Epithelial cell of proximal tubule (primary cell): ENCODE measurements around the gene SMIM12. TPM values are rescaled to one million over a fixed set of nuclear protein-coding genes. Genes with fewer than 3 reads are reported as not detected.
A peak's percentile ranks its signal among the peaks of the same experiment; 100 is the strongest.

Source experiments
- DNase-seq: peaks from one replicate; pipeline ENCODE4 v3.0.0-alpha.2; 2011; ENCODE audit warnings: low read depth
- H3K4me3 ChIP-seq: 2 replicates; pipeline ENCODE4 v1.5.1; 2011; ENCODE audit warnings: low read depth, mild to moderate bottlenecking, low read length
- total RNA-seq: library from RNA; depleted of rRNA; stranded (reverse); fragments of >200 nt; gene quantifications from 2 replicates; pipeline ENCODE4 v1.2.3, GENCODE V29; 2015
- TF ChIP-seq, protein P1 (sequence below): conservative IDR thresholded peaks from 2 replicates; pipeline ENCODE4 v1.5.1; 2012; ENCODE audit warnings: low read depth, mild to moderate bottlenecking, low read length

The SMIM12 gene
- total RNA-seq, 1 donor from 2014 or later, result 30.8 TPM

DNA sequence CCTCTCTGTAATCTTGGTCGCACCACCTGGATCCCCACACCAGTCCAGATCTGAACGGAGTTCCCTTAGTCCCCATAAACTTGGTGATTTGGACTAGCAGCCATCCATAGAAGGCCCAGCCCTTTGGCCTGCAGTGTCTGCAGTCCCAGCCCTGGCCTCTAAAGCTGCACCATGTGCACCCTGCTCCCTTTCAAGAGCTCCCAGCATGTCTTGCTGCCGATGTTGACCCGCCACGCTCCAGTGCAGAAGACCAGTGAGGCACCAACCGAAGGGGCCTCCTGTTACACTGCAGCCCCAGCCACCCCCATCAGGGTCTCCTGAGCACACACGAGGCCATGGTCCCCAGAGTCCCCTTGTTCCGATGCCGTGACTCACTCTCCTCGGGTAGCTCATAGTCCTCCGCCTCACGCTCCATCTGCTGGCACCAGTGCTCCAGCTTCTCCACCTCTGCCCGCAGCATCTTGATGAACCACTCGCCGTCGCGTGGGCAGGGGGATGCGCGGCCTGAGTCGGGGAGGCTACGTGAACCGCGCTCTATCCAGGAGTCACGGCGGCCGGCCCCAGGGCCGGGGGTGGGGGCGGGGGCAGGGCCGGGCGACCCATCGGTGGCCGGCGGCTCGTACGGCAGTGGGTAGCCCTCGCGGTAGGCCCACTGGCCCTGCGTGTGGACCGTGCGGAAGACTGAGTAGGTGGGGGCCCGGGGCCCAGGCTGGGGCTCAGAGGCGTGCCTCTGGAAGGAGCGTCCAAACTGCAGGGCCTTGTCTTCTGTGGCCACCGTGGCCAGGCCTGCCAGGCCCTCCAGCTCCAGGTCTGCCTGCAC is 8.9 kb upstream of the SMIM12 start:
- TF ChIP-seq, protein P1, sequence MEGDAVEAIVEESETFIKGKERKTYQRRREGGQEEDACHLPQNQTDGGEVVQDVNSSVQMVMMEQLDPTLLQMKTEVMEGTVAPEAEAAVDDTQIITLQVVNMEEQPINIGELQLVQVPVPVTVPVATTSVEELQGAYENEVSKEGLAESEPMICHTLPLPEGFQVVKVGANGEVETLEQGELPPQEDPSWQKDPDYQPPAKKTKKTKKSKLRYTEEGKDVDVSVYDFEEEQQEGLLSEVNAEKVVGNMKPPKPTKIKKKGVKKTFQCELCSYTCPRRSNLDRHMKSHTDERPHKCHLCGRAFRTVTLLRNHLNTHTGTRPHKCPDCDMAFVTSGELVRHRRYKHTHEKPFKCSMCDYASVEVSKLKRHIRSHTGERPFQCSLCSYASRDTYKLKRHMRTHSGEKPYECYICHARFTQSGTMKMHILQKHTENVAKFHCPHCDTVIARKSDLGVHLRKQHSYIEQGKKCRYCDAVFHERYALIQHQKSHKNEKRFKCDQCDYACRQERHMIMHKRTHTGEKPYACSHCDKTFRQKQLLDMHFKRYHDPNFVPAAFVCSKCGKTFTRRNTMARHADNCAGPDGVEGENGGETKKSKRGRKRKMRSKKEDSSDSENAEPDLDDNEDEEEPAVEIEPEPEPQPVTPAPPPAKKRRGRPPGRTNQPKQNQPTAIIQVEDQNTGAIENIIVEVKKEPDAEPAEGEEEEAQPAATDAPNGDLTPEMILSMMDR, result no peak
- DNase-seq, result no peak
- no peak overlapping the region for H3K4me3 ChIP-seq

DNA sequence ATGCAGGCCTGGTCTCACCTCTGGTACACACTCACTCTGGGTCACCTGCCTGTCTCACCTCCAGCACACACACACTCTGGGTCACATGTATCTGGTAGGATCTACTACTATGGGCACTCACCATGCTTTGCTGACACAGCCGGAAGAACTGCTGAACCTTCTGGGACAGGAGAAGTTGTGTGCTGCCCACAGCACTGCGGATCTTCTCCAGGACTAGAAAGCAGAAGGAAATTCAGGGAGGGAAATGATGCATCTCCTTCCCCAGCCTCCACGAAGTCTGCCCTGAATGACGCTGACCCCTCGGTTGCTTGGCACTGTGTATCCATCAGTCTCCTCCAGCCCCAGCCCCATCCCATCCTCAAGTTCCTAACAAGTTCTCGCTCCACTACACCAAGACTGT is 7.9 kb upstream of the SMIM12 start:
- no peak for DNase-seq
- no peak overlapping the region for H3K4me3 ChIP-seq
- TF ChIP-seq, protein P1, result no peak

DNA sequence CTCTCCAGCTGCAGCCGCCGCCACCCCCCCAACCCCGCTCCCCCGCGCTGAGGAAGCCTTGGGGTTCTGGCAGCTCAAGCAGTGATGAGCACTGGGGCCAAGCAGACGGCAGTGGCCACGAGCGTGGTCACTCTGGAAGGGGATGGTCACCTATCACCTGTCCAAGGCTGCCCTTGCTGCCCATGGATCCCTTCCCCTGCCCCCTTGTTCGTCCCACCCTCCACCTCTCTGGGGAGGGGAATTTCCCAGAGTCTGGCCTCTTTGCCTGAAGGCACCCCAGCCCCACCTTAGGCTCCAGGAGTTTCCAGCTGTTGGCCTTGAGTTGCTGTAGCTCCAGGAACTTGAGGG is 7.2 kb upstream of the SMIM12 start:
- peak overlapping the region; percentile 70 for H3K4me3 ChIP-seq
- TF ChIP-seq, protein P1, result no peak
- no peak for DNase-seq

DNA sequence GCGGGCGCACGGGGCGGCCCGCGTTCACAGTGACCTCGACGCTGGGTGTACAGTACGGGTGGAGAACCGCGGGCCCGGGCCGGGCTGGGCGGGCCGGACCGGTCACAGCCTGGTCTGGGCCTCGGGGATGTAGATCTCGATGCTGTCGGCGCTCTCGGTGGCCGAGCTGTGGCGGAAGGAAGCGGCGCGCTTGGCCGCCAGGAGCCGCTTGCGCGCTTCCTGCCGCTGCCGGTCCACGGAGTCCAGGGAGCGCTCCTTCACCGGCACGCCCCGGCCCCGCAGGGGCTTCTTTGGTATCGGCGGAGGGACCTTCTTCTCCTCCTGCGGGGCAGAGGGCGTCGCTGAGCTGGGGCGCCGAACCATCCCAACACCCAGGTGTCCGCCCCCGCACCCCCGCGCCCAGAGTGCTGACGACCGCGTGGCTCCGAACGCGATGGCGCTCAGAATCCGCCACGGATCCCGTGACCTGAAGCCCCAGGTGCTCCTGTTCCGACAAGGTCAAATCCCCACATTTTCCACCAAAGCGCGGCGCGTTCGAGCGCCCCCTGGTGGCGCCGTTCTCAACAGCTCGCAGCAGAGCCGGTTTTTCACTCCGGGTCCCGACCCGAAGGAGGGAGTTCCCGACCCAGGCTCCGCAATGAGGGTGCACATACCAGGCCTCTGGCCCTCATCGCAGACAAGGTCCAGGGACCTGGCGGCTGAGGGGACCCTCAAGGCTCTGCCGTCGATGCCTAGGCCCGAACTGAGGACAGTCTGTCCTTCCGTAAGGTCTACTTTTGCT is 6.6 kb upstream of the SMIM12 start:
- H3K4me3 ChIP-seq, result peak overlapping the region; percentile 70
- TF ChIP-seq, protein P1, result peak; percentile 90
- DNase-seq, result no peak

DNA sequence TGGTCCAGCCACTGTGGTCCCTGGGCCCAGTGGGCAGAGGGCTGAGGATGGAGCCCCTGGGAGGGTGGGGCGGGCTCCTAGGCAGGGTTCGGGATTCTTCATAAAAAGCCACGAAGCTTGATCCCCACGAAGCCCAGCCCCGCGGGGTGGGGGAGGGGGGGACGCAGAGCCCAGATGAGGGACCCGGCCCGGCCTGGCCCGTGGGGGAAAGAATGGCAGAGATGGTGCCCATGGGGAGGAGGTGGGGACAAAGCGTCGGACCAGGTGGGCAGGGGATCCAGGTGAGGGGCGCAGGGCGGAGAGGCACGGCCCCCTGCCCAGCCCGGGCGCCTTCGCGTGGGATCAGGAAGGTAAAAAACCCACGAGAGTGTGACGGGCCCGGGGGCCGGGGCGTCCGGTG is 6.0 kb upstream of the SMIM12 start:
- TF ChIP-seq, protein P1, result no peak
- DNase-seq, result no peak
- H3K4me3 ChIP-seq, result peak overlapping the region; percentile 70

DNA sequence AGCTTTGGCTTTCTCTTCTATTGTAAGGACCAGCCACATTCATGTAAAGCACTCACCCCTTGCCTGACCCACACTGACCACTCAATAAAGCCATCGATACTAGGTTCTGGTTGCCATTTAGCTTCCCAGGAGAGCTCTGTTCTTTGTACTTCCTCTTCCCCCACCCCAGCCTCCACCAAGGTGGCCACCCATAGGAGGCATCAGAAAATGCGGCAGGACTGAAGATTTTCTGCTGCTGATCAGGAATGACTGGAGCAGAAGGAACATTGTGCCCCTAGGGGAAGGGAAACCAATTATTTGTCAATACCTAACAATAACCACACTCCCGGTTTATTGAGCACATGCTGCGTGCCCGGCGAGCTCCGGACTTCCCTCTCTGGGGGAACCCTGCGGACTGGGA is 5.2 kb upstream of the SMIM12 start:
- no peak for DNase-seq
- H3K4me3 ChIP-seq, result no peak overlapping the region
- TF ChIP-seq, protein P1, result no peak
